Measurements from ENCODE around the gene CCDC80. TPM values are rescaled to one million over a fixed set of nuclear protein-coding genes. Genes with fewer than 3 reads are reported as not detected.

The CCDC80 gene
- total RNA-seq, 4 donors from 2014 or later, result 7.4 to 53.3 (median 10.6) TPM

GRCh38 chr3:112635674-112636073 is 5.3 kb downstream of the CCDC80 start:
- intact Hi-C loops (cut with DNase I; ENCODE audit: low total_unique reads), result no loop called here
- DNase-seq (ENCODE audit: low spot score in 2 of 2), result no peak
- no peak for TF ChIP-seq POLR2A (IDR thresholded peaks at IDR 0.05)
- TF ChIP-seq CTCF (IDR thresholded peaks at IDR 0.05), result no peak
- WGBS, 2 donors, result 52 to 61% methylated on average over 1 of the region's 1 CpG
- no peak overlapping the region for H3K4me3 ChIP-seq (ENCODE audit: low read depth, poor library complexity, severe bottlenecking)

GRCh38 chr3:112634786-112635541 is 6.0 kb downstream of the CCDC80 start:
- intact Hi-C loops (cut with DNase I; ENCODE audit: low total_unique reads), result no loop called here
- 55 to 57% methylated on average over 4 of the region's 4 CpGs for WGBS, 2 donors
- TF ChIP-seq POLR2A (IDR thresholded peaks at IDR 0.05) (no peak), CTCF (IDR thresholded peaks at IDR 0.05) (no peak)
- H3K4me3 ChIP-seq (ENCODE audit: low read depth, poor library complexity, severe bottlenecking), result no peak overlapping the region
- DNase-seq (ENCODE audit: low spot score in 2 of 2), result no peak

DNA sequence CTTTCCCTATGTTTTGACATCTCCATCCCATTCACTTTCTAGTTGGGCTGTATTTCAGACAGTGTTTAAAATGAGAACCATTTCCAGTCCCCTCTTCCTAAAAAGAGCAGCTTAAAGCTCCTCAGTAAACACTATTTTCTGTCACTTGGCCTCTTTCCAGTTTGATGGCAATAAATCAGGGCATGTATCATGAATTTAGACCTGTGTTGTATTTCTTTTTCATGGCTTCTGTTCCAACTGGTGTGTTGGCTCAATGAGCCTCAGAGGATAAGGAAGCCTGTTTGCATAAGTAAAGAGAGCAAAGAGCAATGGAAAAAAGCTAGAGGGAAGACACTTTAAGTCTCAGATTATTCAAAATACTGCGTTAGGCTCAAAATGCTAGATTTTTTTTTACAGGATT is 7.2 kb downstream of the CCDC80 start:
- WGBS, 2 donors, result 25 to 26% methylated on average over 1 of the region's 1 CpG
- H3K4me3 ChIP-seq (ENCODE audit: low read depth, poor library complexity, severe bottlenecking), result no peak overlapping the region
- no peak for DNase-seq (ENCODE audit: low spot score in 2 of 2)
- intact Hi-C loops (cut with DNase I; ENCODE audit: low total_unique reads), result no loop called here
- TF ChIP-seq POLR2A (IDR thresholded peaks at IDR 0.05), result no peak
- no peak for TF ChIP-seq CTCF (IDR thresholded peaks at IDR 0.05)

DNA sequence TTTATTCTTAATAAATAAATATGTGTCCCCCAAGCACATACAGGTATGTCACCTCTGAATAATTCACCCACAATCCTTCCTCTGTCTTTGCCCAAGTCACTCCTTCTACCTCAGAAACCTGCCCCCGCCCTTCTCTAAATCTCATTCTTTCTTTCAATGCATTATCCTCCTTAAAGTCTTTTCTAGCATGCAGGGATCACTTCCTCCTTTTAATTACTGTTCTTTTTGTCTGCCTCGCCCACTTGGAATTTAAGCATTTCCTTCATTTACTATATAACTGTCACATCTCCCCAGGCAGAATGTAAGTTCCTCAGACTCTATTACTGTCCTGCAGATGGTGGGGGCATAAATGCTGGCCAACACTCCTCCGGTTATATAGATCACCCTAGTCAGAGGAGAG is 7.8 kb downstream of the CCDC80 start:
- TF ChIP-seq POLR2A (IDR thresholded peaks at IDR 0.05) (no peak), CTCF (IDR thresholded peaks at IDR 0.05) (no peak)
- WGBS, 2 donors, result 25 to 26% methylated on average over 3 of the region's 3 CpGs
- intact Hi-C loops (cut with DNase I; ENCODE audit: low total_unique reads), result no loop called here
- no peak for DNase-seq (ENCODE audit: low spot score in 2 of 2)
- no peak overlapping the region for H3K4me3 ChIP-seq (ENCODE audit: low read depth, poor library complexity, severe bottlenecking)

DNA sequence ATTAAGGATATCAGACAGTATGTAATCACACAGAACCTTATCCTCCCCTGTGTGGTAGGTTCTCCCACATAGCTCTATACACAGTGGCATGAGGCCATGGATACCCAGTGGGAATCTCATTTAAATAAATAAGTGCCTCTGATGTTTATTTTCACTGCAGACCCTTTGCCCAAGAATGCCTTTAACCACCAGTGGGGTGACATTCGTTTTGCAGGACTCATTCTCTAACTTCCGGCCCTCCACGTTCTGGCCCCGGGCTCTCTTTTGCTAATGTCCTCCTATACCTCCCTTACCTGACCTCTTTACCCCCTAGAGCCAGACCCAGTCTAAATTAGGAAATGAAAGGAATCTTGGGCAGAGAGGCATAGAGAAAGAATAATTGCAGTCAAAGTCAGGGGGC is 8.3 kb downstream of the CCDC80 start:
- WGBS, 2 donors, result 39 to 44% methylated on average over 4 of the region's 4 CpGs
- intact Hi-C loops (cut with DNase I; ENCODE audit: low total_unique reads), result no loop called here
- no peak for DNase-seq (ENCODE audit: low spot score in 2 of 2)
- TF ChIP-seq CTCF (IDR thresholded peaks at IDR 0.05) (no peak), POLR2A (IDR thresholded peaks at IDR 0.05) (no peak)
- no peak overlapping the region for H3K4me3 ChIP-seq (ENCODE audit: low read depth, poor library complexity, severe bottlenecking)

DNA sequence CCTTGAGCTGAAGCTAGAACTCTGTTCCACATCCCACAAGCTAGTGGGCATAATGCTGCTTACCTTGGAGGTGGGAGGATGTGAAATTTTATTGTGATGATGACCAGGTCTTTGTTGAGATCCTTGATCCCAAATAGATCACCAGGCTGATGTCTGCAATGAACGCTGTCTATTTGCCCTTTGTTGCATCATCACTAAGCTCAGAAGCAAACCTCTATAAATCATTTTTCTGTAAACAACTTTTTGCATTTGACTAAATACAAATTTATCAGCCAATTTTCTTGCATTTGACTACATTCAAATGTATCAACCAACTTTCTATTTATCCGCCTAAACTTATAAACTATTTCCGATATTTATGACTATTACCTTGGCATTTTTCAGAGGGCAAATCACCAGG is 9.7 kb downstream of the CCDC80 start:
- TF ChIP-seq CTCF (IDR thresholded peaks at IDR 0.05) (no peak), POLR2A (IDR thresholded peaks at IDR 0.05) (no peak)

More for the DNA sequence above, 9.7 kb downstream of the CCDC80 start:
- no peak for DNase-seq (ENCODE audit: low spot score in 2 of 2)
- H3K4me3 ChIP-seq (ENCODE audit: low read depth, poor library complexity, severe bottlenecking), result no peak overlapping the region
- intact Hi-C loops (cut with DNase I; ENCODE audit: low total_unique reads), result no loop called here
- WGBS, 2 donors, result 69 to 71% methylated on average over 3 of the region's 3 CpGs

Data from lower leg skin (tissue), 4 donors.